HUDEP-2 (cell line): ENCODE measurements around the gene AAMP.
A peak's percentile ranks its signal among the peaks of the same experiment; 100 is the strongest.
"Not testable (repeated sequence)": the region's sequence is repeated elsewhere in the genome, so short reads cannot be mapped to it uniquely, and the experiment has no call there.

Source experiments
- DNase-seq, 76 experiments: peaks; one replicate each; lab custom pipeline; 2025; ENCODE audit not compliant: unreplicated experiment in 76 of 76; lab: John Stamatoyannopoulos, UW

The AAMP gene

GRCh38 chr2:218276986-218277755, 7.2 kb upstream of the AAMP start:
- DNase-seq = no peak

- no peak for DNase-seq
These were observed 5.6 kb upstream of the AAMP start for GRCh38 chr2:218275371-218276072.

GRCh38 chr2:218274586-218274985, 4.6 kb upstream of the AAMP start:
- no peak for DNase-seq

- DNase-seq = no peak
These were observed 3.9 kb upstream of the AAMP start for GRCh38 chr2:218273908-218274249.

- DNase-seq = not testable (repeated sequence)
These were observed 3.4 kb upstream of the AAMP start for GRCh38 chr2:218273214-218273907.

- peak in 74 of 76 experiments; percentile 26 to 93 (median 78) for DNase-seq
These were observed 2.7 kb upstream of the AAMP start for GRCh38 chr2:218272531-218273212.

GRCh38 chr2:218271865-218272530, 2.1 kb upstream of the AAMP start:
- no peak for DNase-seq

- peak in 2 of 76 experiments; percentile 5 to 33 for DNase-seq
These were observed 1.5 kb upstream of the AAMP start for GRCh38 chr2:218271487-218271797.

GRCh38 chr2:218270721-218271486, 967 bp upstream of the AAMP start:
- DNase-seq = peak in 2 of 76 experiments; percentile 29 to 33

- DNase-seq = no peak
These were observed 2.7 kb downstream of the AAMP start for GRCh38 chr2:218267259-218267658.

GRCh38 chr2:218266316-218266979, 3.5 kb downstream of the AAMP start:
- no peak for DNase-seq

- DNase-seq = no peak
These were observed 4.3 kb downstream of the AAMP start for GRCh38 chr2:218265626-218266025.

- no peak for DNase-seq
These were observed 5.0 kb downstream of the AAMP start for GRCh38 chr2:218264773-218265561.

GRCh38 chr2:218263817-218264641, 5.9 kb downstream of the AAMP start:
- DNase-seq = no peak

GRCh38 chr2:218262631-218263586, 7.0 kb downstream of the AAMP start:
- DNase-seq = no peak

- no peak for DNase-seq
These were observed 7.7 kb downstream of the AAMP start for GRCh38 chr2:218262237-218262600.
